Subcutaneous adipose tissue (tissue), 4 donors: ENCODE results near the gene RSPO4. TPM values are rescaled to one million over a fixed set of nuclear protein-coding genes. Genes with fewer than 3 reads are reported as not detected.

ENCODE experiments used
- CTCF ChIP-seq: fragments of 450-650 bp; IDR thresholded peaks from one replicate; pipeline ENCODE4 v1.5.1; 2016; ENCODE audit warnings: low read depth, mild to moderate bottlenecking, control low read depth, antibody characterized with exemption, moderate library complexity
- total RNA-seq, 4 donors: library from RNA; depleted of rRNA; stranded (reverse); fragments of >200 nt; gene quantifications; one replicate each; pipeline ENCODE4 v1.1.0, GENCODE V29; 2016

The RSPO4 gene
- total RNA-seq, 4 donors from 2014 or later, result 0.22 TPM; not detected in 3

GRCh38 chr20:934186-934840, 67.8 kb downstream of the RSPO4 start:
- TF ChIP-seq CTCF, result no peak

GRCh38 chr20:933029-933428, 69.1 kb downstream of the RSPO4 start:
- TF ChIP-seq CTCF, result no peak

GRCh38 chr20:931401-931800, 70.7 kb downstream of the RSPO4 start:
- no peak for TF ChIP-seq CTCF

GRCh38 chr20:926670-927069, 75.4 kb downstream of the RSPO4 start:
- TF ChIP-seq CTCF, result no peak

GRCh38 chr20:925516-925915, 76.6 kb downstream of the RSPO4 start:
- TF ChIP-seq CTCF, result no peak

- TF ChIP-seq CTCF, result no peak
These were observed 77.5 kb downstream of the RSPO4 start for GRCh38 chr20:924639-925038.

- no peak for TF ChIP-seq CTCF
These were observed 79.3 kb downstream of the RSPO4 start for GRCh38 chr20:922781-923180.
